GM12892 (cell line): Measurements from ENCODE around the gene KRTAP10-1.

Experiments
- POLR2A ChIP-seq: IDR thresholded peaks from 2 replicates; pipeline ENCODE4 v1.6.1; 2011; ENCODE audit warnings: low read depth, low read length, control low read depth
- POLR2AphosphoS5 ChIP-seq: IDR thresholded peaks from 2 replicates; pipeline ENCODE4 v1.6.1; 2011; ENCODE audit warnings: low read depth, low read length, control low read depth
- TAF1 ChIP-seq: IDR thresholded peaks from 2 replicates; pipeline ENCODE4 v1.6.1; 2011; ENCODE audit warnings: low read depth, mild to moderate bottlenecking, control low read depth, low read length, borderline replicate concordance

GRCh38 chr21:44523567-44524413 lies 16.2 kb downstream of the KRTAP10-1 start:
- TF ChIP-seq POLR2A (no peak), POLR2AphosphoS5 (no peak), TAF1 (no peak)
